Erythroblast (primary cell): ENCODE results near the gene CAPSL.
"Not testable (repeated sequence)": the region's sequence is repeated elsewhere in the genome, so short reads cannot be mapped to it uniquely, and the experiment has no call there.

Experiments
- DNase-seq, 2 experiments: peaks; one replicate each; lab custom pipeline; 2025; lab: John Stamatoyannopoulos, UW
- GATA1 ChIP-seq: IDR thresholded peaks from 2 replicates; pipeline ENCODE4 v1.6.1; 2011; ENCODE audit warnings: low read depth, mild to moderate bottlenecking, control low read depth, low read length, moderate library complexity
- POLR2A ChIP-seq: IDR thresholded peaks from 2 replicates; pipeline ENCODE4 v1.6.1; 2011; ENCODE audit warnings: mild to moderate bottlenecking, low read length

The CAPSL gene

GRCh38 chr5:35878079-35878478 lies 60.3 kb downstream of the CAPSL start:
- TF ChIP-seq POLR2A = no peak
- no peak for TF ChIP-seq GATA1
- DNase-seq = no peak

- no peak for DNase-seq
- TF ChIP-seq GATA1 (no peak), POLR2A (no peak)
Measured at GRCh38 chr5:35877655-35878054, 60.8 kb downstream of the CAPSL start.

- TF ChIP-seq POLR2A (no peak), GATA1 (no peak)
- DNase-seq = no peak
Measured at GRCh38 chr5:35876922-35877321, 61.5 kb downstream of the CAPSL start.

DNA sequence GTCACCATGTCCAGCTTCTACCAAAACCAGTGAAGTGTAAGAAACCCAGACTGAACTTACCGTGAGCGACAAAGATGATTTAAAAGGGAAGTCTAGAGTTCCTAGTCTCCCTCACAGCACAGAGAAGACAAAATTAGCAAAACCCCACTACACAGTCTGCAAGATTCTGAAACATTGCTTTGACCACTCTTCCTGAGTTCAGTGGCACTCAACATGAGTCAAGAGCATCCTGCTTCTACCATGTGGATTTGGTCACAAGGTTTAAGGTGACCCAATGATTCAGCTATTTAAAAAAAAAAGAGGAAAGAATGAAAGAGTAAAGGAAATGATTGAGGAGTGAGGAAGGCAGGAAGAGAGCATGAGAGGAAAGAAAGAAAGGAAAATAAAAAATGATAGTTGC lies 62.0 kb downstream of the CAPSL start:
- TF ChIP-seq GATA1 = no peak
- TF ChIP-seq POLR2A = no peak
- DNase-seq = no peak

GRCh38 chr5:35870605-35871004 lies 67.8 kb downstream of the CAPSL start:
- no peak for DNase-seq
- TF ChIP-seq GATA1 (no peak), POLR2A (no peak)

GRCh38 chr5:35869685-35870277 lies 68.6 kb downstream of the CAPSL start:
- TF ChIP-seq POLR2A (no peak), GATA1 (no peak)
- no peak for DNase-seq

DNA sequence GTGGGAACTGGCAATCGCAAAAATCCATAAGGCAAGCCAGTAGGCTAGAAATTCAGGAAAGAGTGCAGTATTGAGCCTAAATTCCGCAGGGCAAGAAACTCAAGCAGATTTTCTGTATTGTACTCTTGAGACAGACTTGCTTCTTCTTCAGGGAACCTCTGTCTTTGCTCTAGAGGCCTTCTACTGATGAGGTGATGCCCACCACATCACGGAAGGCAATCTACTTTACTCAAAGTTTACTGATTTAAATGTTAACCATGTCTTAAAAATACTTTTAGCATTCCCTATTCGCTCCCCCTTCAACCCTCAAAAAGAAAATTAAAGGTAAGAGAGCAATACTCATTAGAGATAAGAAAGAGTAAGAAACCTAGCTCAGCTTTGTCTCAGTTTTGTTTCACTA lies 70.4 kb downstream of the CAPSL start:
- no peak for DNase-seq

GRCh38 chr5:35863159-35863558 lies 75.3 kb downstream of the CAPSL start:
- DNase-seq = no peak
- TF ChIP-seq GATA1 (no peak), POLR2A (no peak)

More for the DNA sequence above, 70.4 kb downstream of the CAPSL start:
- TF ChIP-seq POLR2A (no peak), GATA1 (no peak)

DNA sequence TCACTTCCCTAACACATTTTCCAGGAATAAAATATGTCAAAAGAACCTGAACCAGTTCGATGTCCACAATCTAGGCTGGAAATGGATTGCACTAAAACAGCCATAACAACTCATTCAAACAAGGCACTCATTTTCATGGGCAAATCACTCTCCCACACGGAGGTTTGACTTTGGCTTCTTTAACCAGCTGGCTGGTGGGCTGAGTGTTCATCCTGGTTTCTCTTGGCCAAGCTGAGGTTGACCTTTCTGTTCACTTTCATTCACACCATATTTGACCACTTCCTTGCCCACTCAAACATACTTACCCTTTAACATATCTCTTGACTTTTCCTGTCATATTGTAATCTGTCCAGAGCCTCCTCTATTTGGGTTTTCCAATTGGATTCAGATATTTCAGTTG lies 76.3 kb downstream of the CAPSL start:
- no peak for DNase-seq
- TF ChIP-seq POLR2A (no peak), GATA1 (no peak)

DNA sequence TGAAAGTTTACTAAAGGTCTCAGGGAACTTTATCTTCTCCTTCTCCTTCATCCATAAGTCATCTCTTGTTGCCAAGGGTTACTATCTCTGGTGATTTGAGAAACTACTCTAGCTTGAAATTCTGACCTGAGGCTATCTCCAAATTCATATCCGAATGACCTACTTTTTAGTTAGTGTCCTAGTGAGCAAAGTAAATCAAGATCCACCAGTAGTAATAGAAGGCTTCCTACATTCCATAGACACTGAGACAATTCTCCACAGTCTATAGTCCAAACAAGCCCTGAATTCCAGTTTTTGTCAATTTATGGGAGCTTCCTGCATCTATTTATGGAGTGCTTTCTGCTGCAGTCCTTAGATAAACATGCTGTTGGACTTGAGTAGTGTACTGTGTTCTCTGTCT lies 76.7 kb downstream of the CAPSL start:
- DNase-seq = no peak
- no peak for TF ChIP-seq POLR2A
- TF ChIP-seq GATA1 = no peak

DNA sequence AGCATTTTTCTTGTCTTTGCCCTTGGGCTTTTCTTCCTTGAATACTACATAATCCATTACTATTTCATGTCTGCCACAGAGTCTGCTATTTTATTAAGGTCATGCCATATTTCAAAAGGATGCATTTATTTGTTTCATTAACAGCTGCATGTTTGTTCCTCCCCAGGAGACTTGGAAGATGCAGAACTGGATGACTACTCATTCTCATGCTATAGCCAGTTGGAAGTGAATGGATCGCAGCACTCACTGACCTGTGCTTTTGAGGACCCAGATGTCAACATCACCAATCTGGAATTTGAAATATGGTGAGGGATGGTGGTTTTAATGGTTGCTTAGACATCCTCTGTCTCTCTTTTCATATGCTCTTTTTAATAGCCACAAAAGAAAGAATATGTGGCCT lies 77.7 kb downstream of the CAPSL start:
- no peak for TF ChIP-seq GATA1
- TF ChIP-seq POLR2A = no peak
- DNase-seq = no peak

DNA sequence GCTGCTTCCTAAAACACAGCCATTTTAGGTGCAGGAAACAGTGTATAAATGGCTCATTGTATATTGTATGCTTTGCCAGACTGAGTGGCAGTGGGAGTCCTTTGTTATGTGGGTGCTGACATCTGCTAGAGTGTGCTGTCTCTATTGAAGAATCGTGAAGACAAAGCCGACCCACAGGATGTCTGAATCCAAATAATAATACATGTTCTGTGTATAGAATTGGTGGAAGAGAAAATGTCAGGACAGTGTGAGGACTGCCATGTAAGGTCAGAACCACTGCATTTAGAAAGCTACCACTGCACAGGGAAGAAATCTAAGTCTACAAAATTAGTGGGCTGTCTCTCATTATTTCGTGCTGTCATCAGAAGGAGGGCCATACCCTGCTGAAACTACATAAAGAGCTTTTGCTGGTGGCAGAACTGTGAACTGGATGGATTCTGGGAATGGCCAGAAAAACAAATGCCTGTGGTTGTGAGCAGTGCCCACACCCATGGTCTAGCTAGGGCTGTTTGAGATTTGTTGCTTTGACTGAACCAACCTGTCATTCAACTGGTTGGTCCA lies 79.2 kb downstream of the CAPSL start:
- DNase-seq = no peak
- TF ChIP-seq POLR2A (no peak), GATA1 (no peak)

DNA sequence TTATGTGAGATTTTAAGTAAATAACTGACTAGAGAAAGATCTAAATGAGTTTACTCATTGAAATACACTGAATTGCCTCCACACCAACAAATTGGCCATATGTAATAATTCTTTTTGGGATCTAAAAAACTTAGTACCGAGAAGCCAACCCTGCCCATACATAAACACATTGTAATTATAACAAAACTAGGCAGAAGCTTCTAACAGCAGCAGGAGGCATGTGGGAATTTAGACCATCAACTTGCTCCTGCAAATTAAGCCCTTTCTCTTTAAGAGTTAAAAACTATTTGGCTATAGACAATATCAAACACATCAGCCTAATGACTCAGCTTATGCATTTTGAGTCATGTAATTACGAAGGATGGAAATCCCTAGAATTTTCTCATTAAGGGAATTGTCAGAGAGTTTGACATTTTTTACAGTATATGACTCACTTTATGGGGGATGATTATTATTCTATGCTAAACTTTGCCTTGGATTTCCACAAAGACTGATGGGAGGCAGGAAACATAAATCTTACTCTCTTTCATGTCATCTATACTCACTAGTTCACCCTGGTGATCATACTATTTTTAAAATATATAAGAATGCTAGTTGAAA lies 80.7 kb downstream of the CAPSL start:
- TF ChIP-seq POLR2A (no peak), GATA1 (no peak)
- DNase-seq = no peak

DNA sequence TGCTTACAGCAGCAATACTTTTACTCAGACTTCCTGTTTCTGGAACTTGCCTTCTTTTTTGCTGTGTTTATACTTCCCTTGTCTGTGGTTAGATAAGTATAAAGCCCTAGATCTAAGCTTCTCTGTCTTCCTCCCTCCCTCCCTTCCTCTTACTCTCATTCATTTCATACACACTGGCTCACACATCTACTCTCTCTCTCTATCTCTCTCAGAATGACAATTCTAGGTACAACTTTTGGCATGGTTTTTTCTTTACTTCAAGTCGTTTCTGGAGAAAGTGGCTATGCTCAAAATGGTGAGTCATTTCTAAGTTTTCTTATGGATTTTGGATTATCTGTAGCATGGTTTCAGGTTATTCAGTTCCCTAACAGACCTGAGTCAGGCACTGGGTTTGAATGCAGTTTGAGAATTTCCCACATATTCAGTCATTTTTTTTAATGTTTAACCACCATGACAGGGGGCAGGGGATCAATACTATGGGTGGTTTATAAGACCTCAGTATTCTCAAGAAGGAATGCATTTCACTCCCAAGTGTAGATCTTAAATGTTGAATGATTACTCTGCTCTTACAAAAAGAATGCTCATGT lies 81.6 kb downstream of the CAPSL start, which contains the start of gene IL7R:
Gene IL7R (plus strand): TSS at position 127 of the 587 bp plus-strand sequence. CDS start 87 bp downstream, at position 214.
- DNase-seq = no peak
- TF ChIP-seq GATA1 (no peak), POLR2A (no peak)

DNA sequence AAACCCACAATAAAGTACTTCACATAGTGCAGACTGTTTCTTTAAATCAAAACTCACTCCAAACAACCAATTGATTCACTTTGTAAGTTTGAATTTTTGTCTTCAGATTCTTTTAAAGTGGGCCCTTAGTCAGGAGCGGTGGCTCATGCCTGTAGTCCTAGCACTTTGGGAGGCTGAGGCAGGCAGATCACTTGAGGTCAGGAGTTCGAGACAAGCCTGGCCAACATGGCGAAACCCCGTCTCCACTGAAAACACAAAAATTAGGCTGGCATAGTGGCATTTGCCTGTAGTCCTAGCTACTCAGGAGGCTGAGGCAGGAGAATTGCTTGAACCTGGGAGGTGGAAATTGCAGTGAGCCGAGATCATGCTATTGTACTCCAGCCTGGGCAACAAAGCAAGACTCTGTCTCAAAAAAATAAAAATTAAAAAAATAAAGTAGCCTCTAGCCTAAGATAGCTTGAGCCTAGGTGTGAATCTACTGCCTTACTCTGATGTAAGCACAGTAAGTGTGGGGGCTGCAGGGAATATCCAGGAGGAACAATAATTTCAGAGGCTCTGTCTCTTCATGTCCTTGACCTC lies 82.1 kb downstream of the CAPSL start:
- not testable (repeated sequence) for DNase-seq

GRCh38 chr5:35855187-35855586 lies 83.2 kb downstream of the CAPSL start:
- DNase-seq = no peak
- TF ChIP-seq GATA1 (no peak), POLR2A (no peak)
